Mesothelial cell of epicardium (in vitro differentiated cells): ENCODE data around the gene ASTN2. TPM values are rescaled to one million over a fixed set of nuclear protein-coding genes. Genes with fewer than 3 reads are reported as not detected.
"Not testable (repeated sequence)": the region's sequence is repeated elsewhere in the genome, so short reads cannot be mapped to it uniquely, and the experiment has no call there.

ENCODE experiments used
- DNase-seq, 2 experiments: peaks; one replicate each; pipeline ENCODE4 v3.0.0; 2021; ENCODE audit warnings: low spot score in 2 of 2; ENCODE audit not compliant: unreplicated experiment in 2 of 2
- H3K27ac Mint-ChIP-seq: 2 replicates; pipeline ENCODE4 v1.8.0; 2021; ENCODE audit warnings: mixed read lengths
- H3K27me3 Mint-ChIP-seq: 2 replicates; pipeline ENCODE4 v1.8.0; 2021; ENCODE audit warnings: low read depth, mixed read lengths
- H3K36me3 Mint-ChIP-seq: 2 replicates; pipeline ENCODE4 v1.8.0; 2021; ENCODE audit warnings: mixed read lengths
- H3K4me1 Mint-ChIP-seq: 2 replicates; pipeline ENCODE4 v1.8.0; 2021; ENCODE audit warnings: mixed read lengths
- H3K4me3 Mint-ChIP-seq: 2 replicates; pipeline ENCODE4 v1.8.0; 2021; ENCODE audit warnings: mild to moderate bottlenecking, moderate library complexity, mixed read lengths
- H3K9me3 Mint-ChIP-seq: 2 replicates; pipeline ENCODE4 v1.8.0; 2021; ENCODE audit warnings: mixed read lengths
- total RNA-seq: library from RNA; stranded (reverse); gene quantifications from 3 replicates; pipeline ENCODE4 v1.2.1, GENCODE V29; 2021
- TF ChIP-seq, protein P1 (sequence below): fragments of 200-600 bp; sonication (generic); IDR thresholded peaks from one replicate; pipeline ENCODE4 v1.5.0; 2021; ENCODE audit warnings: antibody characterized with exemption; ENCODE audit not compliant: unreplicated experiment

ASTN2 gene
- total RNA-seq, 1 donor from 2014 or later: 12.2 TPM

DNA sequence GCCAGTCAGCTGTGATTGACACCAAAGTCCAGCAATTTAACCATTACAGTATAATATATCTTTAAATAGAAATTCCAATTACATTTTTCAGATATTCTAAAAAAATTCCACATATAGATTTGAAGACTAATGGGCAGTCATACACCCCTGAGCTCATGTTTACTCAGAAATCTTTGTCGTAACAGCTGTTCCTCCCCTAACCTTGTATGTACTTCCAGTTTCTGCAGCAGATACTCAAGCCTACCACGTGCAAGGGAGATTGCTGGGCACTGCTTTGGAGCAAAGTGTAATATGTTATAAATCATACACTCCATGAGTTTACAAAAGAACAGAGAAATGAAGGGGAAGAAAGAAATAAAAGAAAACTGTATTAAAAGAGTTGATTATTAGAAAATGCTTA, 486.6 kb downstream of the ASTN2 start:
- no peaks in the 10 kb centered on the region for H3K9me3 Mint-ChIP-seq
- H3K27me3 Mint-ChIP-seq: no peaks in the 10 kb centered on the region
- no peaks in the 10 kb centered on the region for H3K36me3 Mint-ChIP-seq
- H3K4me1 Mint-ChIP-seq: peaks cover 8% of the 10 kb centered on the region
- no peak overlapping the region for H3K4me3 Mint-ChIP-seq
- DNase-seq: no peak
- H3K27ac Mint-ChIP-seq: no peak overlapping the region
- TF ChIP-seq, protein P1, sequence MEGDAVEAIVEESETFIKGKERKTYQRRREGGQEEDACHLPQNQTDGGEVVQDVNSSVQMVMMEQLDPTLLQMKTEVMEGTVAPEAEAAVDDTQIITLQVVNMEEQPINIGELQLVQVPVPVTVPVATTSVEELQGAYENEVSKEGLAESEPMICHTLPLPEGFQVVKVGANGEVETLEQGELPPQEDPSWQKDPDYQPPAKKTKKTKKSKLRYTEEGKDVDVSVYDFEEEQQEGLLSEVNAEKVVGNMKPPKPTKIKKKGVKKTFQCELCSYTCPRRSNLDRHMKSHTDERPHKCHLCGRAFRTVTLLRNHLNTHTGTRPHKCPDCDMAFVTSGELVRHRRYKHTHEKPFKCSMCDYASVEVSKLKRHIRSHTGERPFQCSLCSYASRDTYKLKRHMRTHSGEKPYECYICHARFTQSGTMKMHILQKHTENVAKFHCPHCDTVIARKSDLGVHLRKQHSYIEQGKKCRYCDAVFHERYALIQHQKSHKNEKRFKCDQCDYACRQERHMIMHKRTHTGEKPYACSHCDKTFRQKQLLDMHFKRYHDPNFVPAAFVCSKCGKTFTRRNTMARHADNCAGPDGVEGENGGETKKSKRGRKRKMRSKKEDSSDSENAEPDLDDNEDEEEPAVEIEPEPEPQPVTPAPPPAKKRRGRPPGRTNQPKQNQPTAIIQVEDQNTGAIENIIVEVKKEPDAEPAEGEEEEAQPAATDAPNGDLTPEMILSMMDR: no peak

DNA sequence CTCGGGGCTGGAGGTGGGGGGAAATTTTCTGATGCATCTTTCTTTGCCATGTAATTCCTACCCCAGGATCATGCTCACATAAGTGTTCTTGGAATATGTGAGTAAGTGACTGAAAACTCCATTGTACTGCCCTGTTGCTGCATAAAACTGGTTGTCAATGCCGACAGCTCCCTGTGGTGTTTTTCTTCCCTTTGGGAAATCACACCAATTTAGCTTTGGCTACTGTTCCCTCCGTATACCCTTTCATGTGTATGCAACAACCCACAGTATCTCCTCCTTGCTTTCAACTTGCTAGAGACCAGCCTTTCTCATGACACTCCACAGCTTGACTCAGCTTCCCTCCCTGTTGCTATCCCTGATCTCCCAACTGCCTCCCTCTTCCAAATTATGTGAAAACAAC, 487.1 kb downstream of the ASTN2 start:
- no peak overlapping the region for H3K4me3 Mint-ChIP-seq
- DNase-seq: no peak
- peaks cover 5% of the 10 kb centered on the region for H3K4me1 Mint-ChIP-seq
- TF ChIP-seq, protein P1: no peak
- no peak overlapping the region for H3K27ac Mint-ChIP-seq
- H3K9me3 Mint-ChIP-seq: no peaks in the 10 kb centered on the region
- no peaks in the 10 kb centered on the region for H3K36me3 Mint-ChIP-seq
- no peaks in the 10 kb centered on the region for H3K27me3 Mint-ChIP-seq

DNA sequence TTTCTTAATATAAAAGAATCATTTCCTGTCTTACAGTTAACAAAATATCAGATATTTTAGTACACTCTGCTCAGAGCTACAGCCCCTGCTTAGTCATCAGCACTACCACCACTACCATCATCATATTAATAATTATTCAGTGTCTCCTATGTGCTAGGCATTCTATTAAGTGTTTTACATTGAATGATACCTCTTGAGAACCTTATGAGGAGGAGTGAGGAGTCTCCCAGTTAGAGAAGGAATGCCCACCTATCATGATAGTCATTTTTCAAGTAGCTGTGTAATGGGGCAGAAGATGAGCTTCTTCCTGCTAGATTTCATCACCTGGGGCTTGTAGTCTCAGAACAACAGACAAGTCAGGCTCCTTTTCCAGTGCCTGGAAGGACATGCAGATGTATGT, 489.7 kb downstream of the ASTN2 start:
- DNase-seq: no peak
- no peaks in the 10 kb centered on the region for H3K9me3 Mint-ChIP-seq
- no peak overlapping the region for H3K4me3 Mint-ChIP-seq
- TF ChIP-seq, protein P1: no peak
- H3K27ac Mint-ChIP-seq: no peak overlapping the region
- peaks cover 5% of the 10 kb centered on the region for H3K4me1 Mint-ChIP-seq
- H3K27me3 Mint-ChIP-seq: peaks cover 1% of the 10 kb centered on the region
- H3K36me3 Mint-ChIP-seq: no peaks in the 10 kb centered on the region

DNA sequence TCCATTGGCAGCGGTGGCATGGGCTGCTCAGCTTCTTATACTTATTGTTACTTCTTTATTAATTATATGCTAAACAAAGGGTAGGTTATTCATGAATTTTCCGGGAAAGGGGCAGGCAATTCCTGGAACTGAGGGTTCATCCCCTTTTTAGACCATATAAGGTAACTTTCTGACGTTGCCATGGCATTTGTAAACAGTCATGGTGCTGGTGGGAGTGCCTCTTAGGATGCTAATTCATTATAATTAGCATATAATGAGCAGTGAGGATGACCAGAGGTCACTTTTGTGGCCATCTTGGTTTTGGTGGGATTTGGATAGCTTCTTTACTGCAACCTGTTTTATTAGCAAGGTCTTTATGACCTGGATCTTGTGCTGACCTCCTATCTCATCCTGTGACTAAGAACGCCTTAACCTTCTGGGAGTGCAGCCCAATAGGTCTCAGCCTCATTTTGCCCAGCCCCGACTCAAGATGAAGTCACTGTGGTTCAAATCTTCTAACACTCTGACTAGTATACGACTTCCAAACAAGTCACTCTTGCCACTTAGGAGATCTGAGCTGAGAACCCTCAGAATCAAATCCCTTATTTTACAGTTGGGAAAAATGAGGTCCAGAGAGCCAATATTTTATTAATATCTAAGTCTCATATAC, 490.3 kb downstream of the ASTN2 start:
- Mint-ChIP-seq H3K4me3 (no peak overlapping the region), H3K27me3 (peaks cover 1% of the 10 kb centered on the region), H3K9me3 (no peaks in the 10 kb centered on the region), H3K36me3 (no peaks in the 10 kb centered on the region), H3K27ac (no peak overlapping the region), H3K4me1 (peaks cover 5% of the 10 kb centered on the region)
- DNase-seq: no peak
- TF ChIP-seq, protein P1: no peak

DNA sequence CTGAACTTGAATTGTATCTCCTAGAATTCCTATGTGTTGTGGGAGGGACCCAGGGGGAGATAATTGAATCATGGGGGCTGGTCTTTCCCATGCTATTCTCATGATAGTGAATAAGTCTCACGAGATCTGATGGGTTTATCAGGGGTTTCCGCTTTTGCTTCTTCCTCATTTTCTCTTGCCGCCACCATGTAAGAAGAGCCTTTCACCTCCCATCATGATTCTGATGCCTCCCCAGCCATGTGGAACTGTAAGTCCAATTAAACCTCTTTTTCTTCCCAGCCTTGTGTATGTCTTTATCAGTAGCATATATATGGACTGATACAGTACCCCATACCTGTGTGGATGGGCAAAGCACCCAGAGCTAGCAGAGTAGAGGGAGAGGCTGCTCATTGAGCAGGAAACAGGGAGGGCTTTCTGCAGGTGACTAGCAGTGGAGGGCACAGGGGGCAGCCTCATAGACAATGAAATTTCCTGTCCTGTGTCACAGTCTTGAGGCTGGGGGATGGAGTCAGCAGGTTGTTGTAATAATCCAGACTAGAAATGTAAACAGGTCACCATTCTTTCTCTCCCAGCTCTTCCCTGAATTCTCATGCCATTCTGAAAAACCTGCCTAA, 496.9 kb downstream of the ASTN2 start:
- H3K4me3 Mint-ChIP-seq, H3K27ac Mint-ChIP-seq, H3K9me3 Mint-ChIP-seq, H3K4me1 Mint-ChIP-seq, H3K36me3 Mint-ChIP-seq, DNase-seq: not testable (repeated sequence)
- H3K27me3 Mint-ChIP-seq: peaks cover 25% of the 10 kb centered on the region

DNA sequence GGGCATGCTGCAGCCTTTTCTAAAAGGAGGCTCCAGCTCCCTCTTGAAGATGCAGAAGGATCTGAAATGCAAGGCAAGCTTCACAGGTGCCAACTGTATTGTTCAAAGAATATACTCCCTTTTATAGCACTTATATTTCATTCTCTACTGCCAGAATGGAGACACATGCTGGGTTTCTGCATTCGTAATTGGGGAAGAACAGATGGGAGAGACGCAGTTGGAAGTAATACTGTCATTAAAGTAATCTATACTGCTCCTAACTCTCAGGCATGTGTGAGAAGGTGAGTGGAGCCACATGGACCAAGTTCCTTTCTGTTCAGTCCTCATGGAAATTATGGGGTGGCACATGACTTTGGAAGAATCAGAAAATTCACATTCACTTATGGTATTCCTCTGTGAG, 501.3 kb downstream of the ASTN2 start:
- TF ChIP-seq, protein P1: no peak
- peaks cover 52% of the 10 kb centered on the region for H3K27me3 Mint-ChIP-seq
- no peak for DNase-seq
- H3K4me1 Mint-ChIP-seq: no peaks in the 10 kb centered on the region
- H3K36me3 Mint-ChIP-seq: no peaks in the 10 kb centered on the region
- no peaks in the 10 kb centered on the region for H3K9me3 Mint-ChIP-seq
- H3K4me3 Mint-ChIP-seq: no peak overlapping the region
- no peak overlapping the region for H3K27ac Mint-ChIP-seq
